Pancreas (tissue), 10 donors: ENCODE measurements around the gene PTPRU. TPM values are rescaled to one million over a fixed set of nuclear protein-coding genes. Genes with fewer than 3 reads are reported as not detected.

Source experiments
- ATAC-seq, 4 donors: fragments of 200-7000 bp; cut with Tn5 transposase; one replicate each; pipeline versions ENCODE4 v1.8.0 to v1.9.1; 2020; ENCODE audit warnings: mild to moderate bottlenecking in 4 of 4, moderate library complexity in 4 of 4
- DNase-seq, 6 donors: peaks; one replicate each; pipeline ENCODE4 v3.0.0-alpha.2; 2020
- FAIRE-seq: peaks from 2 replicates; lab custom pipeline; 2012; peaks lifted over from hg19 to GRCh38; lab: Jason Lieb, UNC
- H3K27ac ChIP-seq, 4 donors: fragments of 200-600 bp; sonication (generic); 1 replicate in 3 of 4; 2 replicates in 1 of 4; pipeline versions ENCODE4 v1.5.0 to v1.8.0; 2020
- H3K27me3 ChIP-seq, 4 donors: fragments of 200-600 bp; one replicate each; pipeline ENCODE4 v1.8.0; 2021
- H3K36me3 ChIP-seq, 3 donors: fragments of 200-600 bp; sonication (generic) in 1 of 3; one replicate each; pipeline versions ENCODE4 v1.5.0 to v1.8.0; 2020 to 2021
- H3K4me1 ChIP-seq, 3 donors: fragments of 200-600 bp; one replicate each; pipeline ENCODE4 v1.8.0; 2021
- H3K4me3 ChIP-seq, 4 donors: fragments of 200-600 bp; sonication (generic) in 2 of 4; one replicate each; pipeline versions ENCODE4 v1.5.0 to v1.8.0; 2020 to 2021
- H3K9me3 ChIP-seq, 4 donors: fragments of 200-600 bp; one replicate each; pipeline ENCODE4 v1.8.0; 2021
- WGBS, 2 donors: extraction: QIAGEN DNeasy Blood & Tissue Kit; methylation state at CpG; one replicate each; pipeline ENCODE4 v1.1.7; 2013; 5-methylcytosine and 5-hydroxymethylcytosine counted together
- intact Hi-C, 3 donors: fragments of 100-400 bp; cut with DNase I; formaldehyde crosslinking; loops; one replicate each; pipeline versions ENCODE4 v1.11.1 to v1.14.2; 2022
- polyA plus RNA-seq, 2 donors: library from polyadenylated mRNA; stranded (reverse); fragments of 200-250 nt; gene quantifications; one replicate each; pipeline ENCODE4 v1.2.3, GENCODE V29; 2013
- total RNA-seq, 6 donors: library from RNA; stranded (reverse); fragmentation: NEBNext Ultra II Directional in 4 of 6; extraction: Animal tissue kit (Norgen Biotek cat#: 25700) in 4 of 6; gene quantifications; one replicate each; pipeline versions ENCODE4 v1.2.1 to v1.2.4, GENCODE V29; 2021 to 2023
- TF ChIP-seq, protein P1 (sequence below), 4 donors: fragments of 200-600 bp; sonication (generic) in 3 of 4; IDR thresholded peaks; one replicate each; pipeline versions ENCODE4 v1.5.0 to v1.8.0; 2021; ENCODE audit warnings: antibody characterized with exemption in 4 of 4
- donor health status: healthy with polysubstance abuse.
- donor health status: DM: no; HTN: no; CAD: no; lungs with moderate emphysema.
- donor health status: DM: no; HTN: no; CAD: no.
- donor health status: control.
- donor health status: control.
- donor health status: Bipolar disorder and iron deficiency.
- donor health status: DM: yes; HTN: yes; CAD: no.
- donor health status: DM: no; HTN: no; CAD: no.
- donor health status: DM: no; HTN: no; CAD: no.
- donor health status: DM: yes; HTN: yes; CAD: no.

The PTPRU gene
- total and polyA plus RNA-seq, 8 donors: 12.3 to 20.9 (median 15.2) TPM

DNA sequence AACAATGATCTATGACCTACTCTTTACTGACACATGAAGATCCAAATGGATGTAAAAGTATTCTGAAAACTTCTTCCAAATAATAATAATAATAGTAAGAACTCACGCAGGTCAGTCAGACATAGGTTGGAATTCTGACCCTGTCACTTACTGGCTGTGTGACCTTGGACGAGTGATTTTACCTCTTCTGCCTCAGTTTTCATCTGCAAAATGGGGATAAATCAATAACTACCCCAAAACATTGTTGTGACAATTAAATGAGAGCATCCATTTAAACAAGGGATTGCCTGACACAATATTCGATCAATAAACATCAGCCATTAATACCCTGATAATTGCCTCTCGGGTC, 6.1 kb upstream of the PTPRU start:
- intact Hi-C loops: loop anchor here in 1 of 3 donors (10.0 kb wide), 1 partner anchor 1145 kb away; no protein-coding TSS in a partner anchor
- Histone ChIP-seq H3K27me3 (no peaks in the 10 kb centered on the region), H3K36me3 (no peaks in the 10 kb centered on the region), H3K9me3 (no peaks in the 10 kb centered on the region), H3K4me1 (peaks cover 0 to 8% (median 7%) of the 10 kb centered on the region in 3 donors), H3K27ac (peak overlapping the region in 2 of 4 donors; percentile 52 to 60), H3K4me3 (peak overlapping the region; percentile 60 to 87 (median 74))
- no peak for ATAC-seq
- WGBS, 2 donors: 5 to 7% methylated on average over 4 of the region's 4 CpGs
- no peak for FAIRE-seq
- no peak for DNase-seq
- TF ChIP-seq, protein P1, sequence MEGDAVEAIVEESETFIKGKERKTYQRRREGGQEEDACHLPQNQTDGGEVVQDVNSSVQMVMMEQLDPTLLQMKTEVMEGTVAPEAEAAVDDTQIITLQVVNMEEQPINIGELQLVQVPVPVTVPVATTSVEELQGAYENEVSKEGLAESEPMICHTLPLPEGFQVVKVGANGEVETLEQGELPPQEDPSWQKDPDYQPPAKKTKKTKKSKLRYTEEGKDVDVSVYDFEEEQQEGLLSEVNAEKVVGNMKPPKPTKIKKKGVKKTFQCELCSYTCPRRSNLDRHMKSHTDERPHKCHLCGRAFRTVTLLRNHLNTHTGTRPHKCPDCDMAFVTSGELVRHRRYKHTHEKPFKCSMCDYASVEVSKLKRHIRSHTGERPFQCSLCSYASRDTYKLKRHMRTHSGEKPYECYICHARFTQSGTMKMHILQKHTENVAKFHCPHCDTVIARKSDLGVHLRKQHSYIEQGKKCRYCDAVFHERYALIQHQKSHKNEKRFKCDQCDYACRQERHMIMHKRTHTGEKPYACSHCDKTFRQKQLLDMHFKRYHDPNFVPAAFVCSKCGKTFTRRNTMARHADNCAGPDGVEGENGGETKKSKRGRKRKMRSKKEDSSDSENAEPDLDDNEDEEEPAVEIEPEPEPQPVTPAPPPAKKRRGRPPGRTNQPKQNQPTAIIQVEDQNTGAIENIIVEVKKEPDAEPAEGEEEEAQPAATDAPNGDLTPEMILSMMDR (IDR thresholded peaks at IDR 0.05): no peak

GRCh38 chr1:29230553-29231378, 5.6 kb upstream of the PTPRU start, which contains the start of gene MECR:
TSS of gene MECR (minus strand) at chr1:29230934. CDS start at chr1:29230906, 28 bp downstream.
- intact Hi-C loops: loop anchor here in 1 of 3 donors (10.0 kb wide), 1 partner anchor 1144 kb away; no protein-coding TSS in a partner anchor
- Histone ChIP-seq H3K36me3 (no peaks in the 10 kb centered on the region), H3K4me1 (peaks cover 0 to 8% (median 7%) of the 10 kb centered on the region in 3 donors), H3K4me3 (peak within 1 kb of the TSS; percentile 60 to 87 (median 74)), H3K9me3 (no peaks in the 10 kb centered on the region), H3K27me3 (no peaks in the 10 kb centered on the region), H3K27ac (peak within 1 kb of the TSS; percentile 17 to 60 (median 50))
- WGBS, 2 donors: 2% methylated on average over 50 to 52 of the region's 52 CpGs
- TF ChIP-seq, protein P1 (IDR thresholded peaks at IDR 0.05): no peak
- ATAC-seq (peak; percentile 98 to 99 (median 99)), FAIRE-seq (no peak), DNase-seq (peak; percentile 90 to 98 (median 94))

DNA sequence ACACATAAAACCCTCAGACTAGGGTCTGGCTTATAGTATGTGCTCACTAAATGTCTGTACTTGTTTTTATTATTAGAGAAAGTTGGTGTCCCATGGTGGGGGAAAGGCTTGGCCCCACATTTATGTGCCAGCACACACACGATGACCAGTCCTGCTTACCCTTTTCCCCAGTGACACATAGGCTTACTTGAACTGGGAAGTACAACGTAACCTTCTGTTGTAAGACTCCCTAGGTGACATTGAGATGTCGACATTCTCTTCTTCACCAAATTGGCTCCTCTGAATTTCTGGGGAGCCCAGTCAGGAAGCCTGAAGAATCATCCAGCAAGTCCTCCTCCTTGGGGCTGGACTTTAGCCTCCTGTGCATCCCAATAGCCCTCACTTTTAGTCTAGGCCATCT, 3.9 kb upstream of the PTPRU start:
- Histone ChIP-seq H3K9me3 (no peaks in the 10 kb centered on the region), H3K4me1 (peaks cover 0 to 8% (median 7%) of the 10 kb centered on the region in 3 donors), H3K27me3 (no peaks in the 10 kb centered on the region), H3K4me3 (no peak overlapping the region), H3K36me3 (no peaks in the 10 kb centered on the region), H3K27ac (no peak overlapping the region)
- FAIRE-seq (no peak), DNase-seq (no peak), ATAC-seq (no peak)
- TF ChIP-seq, protein P1 (IDR thresholded peaks at IDR 0.05): no peak
- WGBS, 2 donors: 69 to 74% methylated on average over 3 of the region's 3 CpGs
- intact Hi-C loops: loop anchor here in 1 of 3 donors (10.0 kb wide), 1 partner anchor 1142 kb away; no protein-coding TSS in a partner anchor

- no peak overlapping the region for H3K27ac ChIP-seq
- H3K4me3 ChIP-seq: no peak overlapping the region
- FAIRE-seq (no peak), ATAC-seq (no peak), DNase-seq (no peak)
- peaks cover 0 to 8% (median 7%) of the 10 kb centered on the region in 3 donors for H3K4me1 ChIP-seq
- TF ChIP-seq, protein P1 (IDR thresholded peaks at IDR 0.05): no peak
- H3K27me3 ChIP-seq: no peaks in the 10 kb centered on the region
- 68 to 77% methylated on average over 4 of the region's 4 CpGs for WGBS, 2 donors
- H3K36me3 ChIP-seq: no peaks in the 10 kb centered on the region
- H3K9me3 ChIP-seq: no peaks in the 10 kb centered on the region
- intact Hi-C loops: loop anchor here in 1 of 3 donors (10.0 kb wide), 1 partner anchor 1141 kb away; no protein-coding TSS in a partner anchor
Observed at GRCh38 chr1:29233693-29234092, 2.6 kb upstream of the PTPRU start.
